Occipital lobe (tissue), 2 donors: ENCODE measurements around the gene RFWD3. TPM values are rescaled to one million over a fixed set of nuclear protein-coding genes. Genes with fewer than 3 reads are reported as not detected.

ENCODE experiments used
- DNase-seq: peaks from one replicate; lab custom pipeline; 2025; lab: John Stamatoyannopoulos, UW
- total RNA-seq: library from RNA; depleted of rRNA; stranded (reverse); fragments of >200 nt; gene quantifications from one replicate; pipeline ENCODE4 v1.2.3, GENCODE V29; 2014

Gene RFWD3
- total RNA-seq, 1 donor from 2014 or later, result 12.5 TPM

DNA sequence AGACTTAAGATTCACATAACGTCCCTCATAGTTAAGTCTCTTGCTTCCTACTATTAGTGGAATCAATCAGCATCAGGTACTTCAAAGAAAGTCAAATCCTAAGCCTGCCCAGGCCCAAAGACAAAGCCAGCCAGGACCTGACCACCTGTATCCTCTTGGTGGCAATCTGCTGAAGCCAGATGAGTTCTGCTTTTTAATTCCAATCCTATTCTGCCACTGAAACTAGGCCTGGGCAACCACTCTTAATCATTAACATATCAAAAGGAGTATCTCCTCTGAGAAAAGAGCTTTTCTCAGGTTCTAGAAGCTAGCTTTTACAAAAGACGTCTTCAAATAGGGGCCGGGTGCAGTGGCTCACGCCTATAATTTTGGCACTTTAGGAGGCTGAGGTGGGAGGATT, 44.7 kb downstream of the RFWD3 start:
- DNase-seq, result no peak

DNA sequence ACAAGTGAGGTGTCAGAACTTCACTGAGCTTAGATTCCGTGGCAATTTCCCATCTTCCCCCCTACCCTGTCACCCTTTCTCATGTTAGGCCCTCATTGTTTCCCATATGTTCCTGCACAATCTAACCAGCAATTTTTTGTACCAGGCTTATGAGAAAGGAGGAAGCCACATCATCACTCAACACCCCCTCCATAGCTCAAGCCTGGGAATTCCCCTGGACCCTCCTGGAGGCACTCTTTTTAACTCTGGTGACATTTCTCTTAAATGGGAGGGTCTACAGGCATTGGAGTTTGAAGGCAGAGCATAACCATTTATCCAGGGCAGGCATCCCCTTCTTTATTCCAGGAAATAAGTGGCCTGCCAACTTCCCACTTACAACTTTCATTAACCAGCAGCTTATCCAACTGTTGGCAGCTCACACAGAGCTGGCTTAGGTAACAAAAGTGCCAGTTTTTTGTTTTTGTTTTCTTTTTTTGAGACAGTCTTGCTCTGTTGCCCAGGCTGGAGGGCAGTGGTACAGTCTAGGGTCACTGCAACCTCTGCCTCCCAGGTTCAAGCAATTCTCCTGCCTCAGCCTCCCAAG, 49.4 kb downstream of the RFWD3 start:
- no peak for DNase-seq

GRCh38 chr16:74611721-74612120, 55.0 kb downstream of the RFWD3 start:
- DNase-seq, result no peak

GRCh38 chr16:74608944-74609343, 57.7 kb downstream of the RFWD3 start:
- no peak for DNase-seq

DNA sequence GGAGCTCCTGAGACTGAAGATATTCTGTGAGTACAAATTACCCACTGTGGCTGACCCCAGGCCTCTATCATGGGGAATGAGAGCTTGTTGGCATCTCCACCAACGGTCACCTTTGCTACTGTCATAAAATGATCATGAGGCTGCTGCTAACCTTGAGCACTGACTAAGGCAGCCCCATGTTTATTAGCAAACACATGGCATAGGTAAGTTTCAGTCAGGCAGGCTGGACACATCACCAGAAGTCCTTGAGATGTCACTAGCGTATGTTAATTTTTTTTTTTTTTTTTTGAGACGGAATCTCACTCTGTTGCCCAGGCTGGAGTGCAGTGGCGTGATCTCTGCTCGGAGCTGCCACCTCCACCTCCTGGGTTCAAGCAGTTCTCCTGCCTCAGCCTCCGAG, 58.3 kb downstream of the RFWD3 start:
- DNase-seq, result no peak

GRCh38 chr16:74607962-74608356, 58.7 kb downstream of the RFWD3 start:
- no peak for DNase-seq

GRCh38 chr16:74607310-74607961, 59.2 kb downstream of the RFWD3 start:
- no peak for DNase-seq

GRCh38 chr16:74606521-74607309, 60.0 kb downstream of the RFWD3 start, which contains the start of gene GLG1:
TSS of gene GLG1 (minus strand) at chr16:74607114. CDS start at chr16:74607094, 20 bp downstream.
- DNase-seq, result peak; percentile 85

DNA sequence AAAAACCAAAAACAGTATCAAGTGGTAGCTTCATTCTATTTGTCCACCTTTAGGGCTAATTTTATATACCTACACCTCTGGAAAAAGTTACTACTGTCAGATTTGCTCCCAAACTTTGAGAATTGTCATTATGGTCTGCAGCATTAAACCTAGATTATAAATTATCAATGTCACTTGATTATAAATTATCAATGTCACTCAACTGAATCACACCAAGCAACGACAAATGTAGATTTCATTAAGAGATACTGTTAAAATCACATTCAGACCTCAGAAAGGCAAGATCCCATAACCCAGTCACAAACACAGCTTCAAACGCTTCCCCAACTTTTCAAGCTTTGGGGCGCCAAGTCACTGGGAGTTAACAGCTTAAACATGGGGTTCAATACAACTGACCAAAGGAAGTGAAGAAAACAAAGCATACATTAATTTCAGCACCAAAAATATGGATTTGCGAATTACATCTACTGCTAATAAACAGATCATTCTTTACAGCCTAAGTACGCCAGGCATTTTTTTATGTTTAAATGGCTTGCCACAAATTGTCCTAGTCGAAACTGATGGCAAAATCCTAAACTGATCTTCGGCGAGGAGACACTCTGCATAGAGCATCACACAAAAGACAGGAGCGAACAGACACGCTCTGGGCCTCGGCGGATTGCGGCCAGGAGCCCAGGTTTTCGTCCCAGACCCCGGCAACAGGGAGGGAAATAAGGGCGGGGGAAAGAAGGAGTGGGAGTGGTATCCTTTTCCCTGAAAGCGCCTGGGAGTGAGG, 60.7 kb downstream of the RFWD3 start:
- DNase-seq, result no peak

- DNase-seq, result no peak
Observed at GRCh38 chr16:74605332-74605731, 61.3 kb downstream of the RFWD3 start.

- no peak for DNase-seq
Observed at GRCh38 chr16:74603848-74604247, 62.8 kb downstream of the RFWD3 start.

- no peak for DNase-seq
Observed at GRCh38 chr16:74601126-74601871, 65.4 kb downstream of the RFWD3 start.

DNA sequence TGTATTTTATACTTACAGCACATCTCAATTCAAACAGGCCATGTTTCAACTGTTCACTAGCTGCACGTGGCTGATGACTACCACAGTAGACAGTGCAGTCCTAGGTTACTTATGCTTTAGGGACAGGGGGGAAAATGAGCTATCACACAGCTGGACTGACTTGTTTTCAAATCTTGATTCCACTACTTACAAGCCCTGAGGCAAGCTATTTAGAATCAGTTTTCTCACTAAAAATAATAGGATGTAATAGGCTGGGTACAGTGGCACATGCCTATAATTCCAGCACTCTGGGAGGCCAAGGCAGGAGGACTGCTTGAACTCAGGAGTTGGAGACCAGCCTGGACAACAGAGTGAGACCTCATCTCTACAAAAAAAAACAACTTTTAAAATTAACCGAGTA, 70.1 kb downstream of the RFWD3 start:
- no peak for DNase-seq

DNA sequence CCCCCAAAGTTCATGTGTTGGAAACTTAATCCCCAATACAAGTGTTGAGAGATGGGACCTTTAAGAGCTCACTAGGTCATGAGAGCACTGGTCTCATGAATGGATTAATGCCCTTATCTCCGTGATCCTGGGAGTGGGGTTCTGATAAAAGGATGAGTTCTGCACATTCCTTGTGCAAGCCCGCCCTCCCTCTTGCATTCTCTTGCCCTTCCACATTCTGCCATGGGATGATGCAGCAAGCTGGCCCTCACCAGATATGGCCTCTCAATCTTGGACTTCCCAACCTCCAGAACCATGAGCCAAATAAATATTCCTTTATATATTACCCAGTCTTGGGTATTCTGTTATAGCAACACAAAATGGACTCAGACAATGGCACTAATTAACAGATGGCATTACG, 73.8 kb downstream of the RFWD3 start:
- DNase-seq, result no peak

DNA sequence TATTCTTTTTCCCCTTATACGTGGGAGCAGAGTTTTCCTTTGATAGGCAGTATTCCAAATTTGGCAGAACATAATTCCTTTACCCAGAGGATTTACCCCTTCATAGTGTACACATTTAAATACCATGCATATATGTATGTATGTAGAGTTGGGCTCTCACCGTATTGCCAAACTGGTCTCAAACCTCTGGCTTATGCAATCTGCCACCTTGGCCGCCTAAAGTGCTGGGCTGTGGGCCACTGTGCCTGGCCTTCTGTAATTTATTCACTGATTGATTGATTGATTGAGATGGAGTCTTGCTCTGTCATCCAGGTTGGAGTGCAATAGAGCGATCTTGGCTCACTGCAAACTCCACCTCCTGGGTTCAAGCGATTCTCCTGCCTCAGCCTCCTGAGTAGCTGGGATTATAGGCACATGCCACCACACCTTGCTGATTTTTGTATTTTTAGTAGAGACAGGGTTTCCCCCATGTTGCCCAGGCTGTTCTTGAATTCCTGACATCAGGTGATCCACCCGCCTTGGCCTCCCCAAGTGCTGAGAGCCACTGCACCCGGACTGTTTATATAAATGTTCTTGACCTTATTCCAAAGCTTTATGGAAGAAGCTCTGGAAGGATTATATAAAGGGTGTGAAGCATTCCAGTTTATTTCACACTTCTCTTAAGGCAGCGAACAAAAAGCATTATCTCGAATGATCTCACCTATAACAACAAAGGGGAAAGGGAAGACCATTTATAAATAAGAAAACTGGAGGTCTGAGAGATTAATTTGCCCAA, 74.6 kb downstream of the RFWD3 start:
- DNase-seq, result no peak

- no peak for DNase-seq
Observed at GRCh38 chr16:74586948-74587347, 79.7 kb downstream of the RFWD3 start.

DNA sequence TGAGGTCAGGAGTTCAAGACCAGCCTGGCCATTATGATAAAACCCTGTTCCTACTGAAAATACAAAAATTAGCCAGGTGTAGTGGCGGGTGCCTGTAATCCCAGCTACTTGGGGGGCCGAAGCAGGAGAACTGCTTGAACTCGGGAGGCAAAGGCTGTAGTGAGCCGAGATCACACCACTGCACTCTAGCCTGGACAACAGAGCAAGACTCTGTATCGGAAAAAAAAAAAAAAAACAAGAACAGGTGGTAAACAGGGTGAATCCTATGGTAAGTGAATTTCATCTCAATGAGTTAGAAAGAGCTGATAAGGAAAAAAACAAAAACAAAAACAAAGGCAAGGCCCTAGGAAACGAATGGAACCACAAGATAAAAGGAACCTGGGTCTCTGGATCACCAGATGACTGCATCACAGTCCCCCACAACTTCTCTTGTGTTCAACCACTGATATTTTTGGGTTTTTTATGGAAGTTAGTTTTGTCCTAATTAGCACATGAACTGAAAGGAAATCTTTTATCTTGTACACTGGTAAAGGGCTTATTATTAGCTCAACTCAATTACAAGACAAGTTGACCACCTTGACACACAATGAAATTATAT, 80.7 kb downstream of the RFWD3 start:
- DNase-seq, result no peak

- DNase-seq, result no peak
Observed at GRCh38 chr16:74583926-74584666, 82.6 kb downstream of the RFWD3 start.

GRCh38 chr16:74582970-74583369, 83.7 kb downstream of the RFWD3 start:
- no peak for DNase-seq
